ENCODE data around the gene DNMT3A.
A peak's percentile ranks its signal among the peaks of the same experiment; 100 is the strongest.
"Not testable (repeated sequence)": the region's sequence is repeated elsewhere in the genome, so short reads cannot be mapped to it uniquely, and the experiment has no call there.

DNMT3A gene

DNA sequence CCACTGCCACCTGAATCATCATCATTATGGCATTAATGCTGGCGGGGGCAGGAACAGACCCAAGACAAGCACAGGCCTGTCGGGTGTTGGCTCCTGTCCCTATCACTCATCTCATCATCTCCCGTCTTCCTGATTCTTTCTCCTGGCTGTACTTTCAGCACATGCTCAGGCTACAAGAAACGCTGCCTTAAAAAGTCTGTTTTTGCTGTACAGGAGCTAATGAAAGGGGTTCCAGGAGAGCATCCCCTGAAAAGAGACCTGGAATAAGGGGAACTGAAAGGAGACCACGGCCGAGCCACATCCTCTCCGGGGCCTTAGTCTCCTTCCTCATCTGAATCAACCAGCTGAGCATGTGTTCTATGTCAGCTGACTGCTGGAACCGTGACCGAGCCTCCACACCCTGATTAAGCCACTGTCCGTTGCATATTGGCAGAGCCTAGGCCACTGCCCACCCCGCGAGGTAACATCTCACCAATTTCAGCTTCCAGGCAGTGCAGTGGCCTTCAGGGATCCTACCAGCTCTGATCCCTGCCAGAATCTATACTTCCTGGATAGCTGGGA is 62.6 kb downstream of the DNMT3A start:
- Histone ChIP-seq H3K27ac (ENCODE audit: low read depth, low read length) (peak overlapping the region; percentile 29), H3K4me3 (ENCODE audit: low read depth in 1 of 5, low read length in 5 of 5) (peak overlapping the region in 2 of 5 donors; percentile 13 to 19), H3K4me1 (ENCODE audit: control insufficient read depth in 5 of 5, insufficient read depth in 5 of 5, low read length in 5 of 5) (peaks cover 5 to 68% (median 46%) of the 10 kb centered on the region in 5 donors), H3K27me3 (ENCODE audit: control insufficient read depth in 5 of 5, insufficient read depth in 4 of 5, low read length in 5 of 5) (no peaks in the 10 kb centered on the region), H3K36me3 (ENCODE audit: control insufficient read depth in 5 of 5, insufficient read depth in 5 of 5, low read length in 5 of 5) (peaks cover 0 to 34% (median 21%) of the 10 kb centered on the region in 5 donors), H3K9me3 (ENCODE audit: control insufficient read depth in 5 of 5, low read length in 5 of 5) (no peaks in the 10 kb centered on the region), H3K9ac (ENCODE audit: low read length in 5 of 5) (peak overlapping the region in 1 of 5 donors; percentile 14)

GRCh38 chr2:25276569-25277465 is 64.9 kb downstream of the DNMT3A start:
- Histone ChIP-seq H3K27me3 (ENCODE audit: control insufficient read depth in 5 of 5, insufficient read depth in 4 of 5, low read length in 5 of 5) (no peaks in the 10 kb centered on the region), H3K9me3 (ENCODE audit: control insufficient read depth in 5 of 5, low read length in 5 of 5) (no peaks in the 10 kb centered on the region), H3K9ac (ENCODE audit: low read length in 5 of 5) (peak overlapping the region in 3 of 5 donors; percentile 35 to 55 (median 43)), H3K4me3 (ENCODE audit: low read depth in 1 of 5, low read length in 5 of 5) (peak overlapping the region in 3 of 5 donors; percentile 43 to 61 (median 48)), H3K36me3 (ENCODE audit: control insufficient read depth in 5 of 5, insufficient read depth in 5 of 5, low read length in 5 of 5) (peaks cover 0 to 25% (median 13%) of the 10 kb centered on the region in 5 donors), H3K27ac (ENCODE audit: low read depth, low read length) (peak overlapping the region; percentile 88), H3K4me1 (ENCODE audit: control insufficient read depth in 5 of 5, insufficient read depth in 5 of 5, low read length in 5 of 5) (peaks cover 14 to 85% (median 52%) of the 10 kb centered on the region in 5 donors)

- Histone ChIP-seq H3K27me3 (ENCODE audit: control insufficient read depth in 5 of 5, insufficient read depth in 4 of 5, low read length in 5 of 5) (no peaks in the 10 kb centered on the region), H3K36me3 (ENCODE audit: control insufficient read depth in 5 of 5, insufficient read depth in 5 of 5, low read length in 5 of 5) (peaks cover 0 to 16% (median 6%) of the 10 kb centered on the region in 5 donors), H3K27ac (ENCODE audit: low read depth, low read length) (peak overlapping the region; percentile 88), H3K4me3 (ENCODE audit: low read depth in 1 of 5, low read length in 5 of 5) (no peak overlapping the region), H3K9me3 (ENCODE audit: control insufficient read depth in 5 of 5, low read length in 5 of 5) (no peaks in the 10 kb centered on the region), H3K9ac (ENCODE audit: low read length in 5 of 5) (peak overlapping the region in 1 of 5 donors; percentile 58), H3K4me1 (ENCODE audit: control insufficient read depth in 5 of 5, insufficient read depth in 5 of 5, low read length in 5 of 5) (peaks cover 14 to 77% (median 46%) of the 10 kb centered on the region in 5 donors)
Measured at GRCh38 chr2:25275575-25275965, 66.2 kb downstream of the DNMT3A start.

- Histone ChIP-seq H3K27ac (ENCODE audit: low read depth, low read length) (peak overlapping the region; percentile 88), H3K36me3 (ENCODE audit: control insufficient read depth in 5 of 5, insufficient read depth in 5 of 5, low read length in 5 of 5) (peaks cover 0 to 18% (median 9%) of the 10 kb centered on the region in 5 donors), H3K9me3 (ENCODE audit: control insufficient read depth in 5 of 5, low read length in 5 of 5) (no peaks in the 10 kb centered on the region), H3K4me1 (ENCODE audit: control insufficient read depth in 5 of 5, insufficient read depth in 5 of 5, low read length in 5 of 5) (peaks cover 14 to 74% (median 46%) of the 10 kb centered on the region in 5 donors), H3K27me3 (ENCODE audit: control insufficient read depth in 5 of 5, insufficient read depth in 4 of 5, low read length in 5 of 5) (no peaks in the 10 kb centered on the region), H3K4me3 (ENCODE audit: low read depth in 1 of 5, low read length in 5 of 5) (no peak overlapping the region), H3K9ac (ENCODE audit: low read length in 5 of 5) (peak overlapping the region in 1 of 5 donors; percentile 58)
Measured at GRCh38 chr2:25274868-25275574, 66.7 kb downstream of the DNMT3A start.

- H3K9ac ChIP-seq (ENCODE audit: low read length in 5 of 5): peak overlapping the region in 2 of 5 donors; percentile 21 to 50
- H3K4me1 ChIP-seq (ENCODE audit: control insufficient read depth in 5 of 5, insufficient read depth in 5 of 5, low read length in 5 of 5): peaks cover 14 to 67% (median 40%) of the 10 kb centered on the region in 5 donors
- H3K27ac ChIP-seq (ENCODE audit: low read depth, low read length): peak overlapping the region; percentile 88
- no peak overlapping the region for H3K4me3 ChIP-seq (ENCODE audit: low read depth in 1 of 5, low read length in 5 of 5)
- H3K36me3 ChIP-seq (ENCODE audit: control insufficient read depth in 5 of 5, insufficient read depth in 5 of 5, low read length in 5 of 5): peaks cover 0 to 26% (median 16%) of the 10 kb centered on the region in 5 donors
- no peaks in the 10 kb centered on the region for H3K9me3 ChIP-seq (ENCODE audit: control insufficient read depth in 5 of 5, low read length in 5 of 5)
- no peaks in the 10 kb centered on the region for H3K27me3 ChIP-seq (ENCODE audit: control insufficient read depth in 5 of 5, insufficient read depth in 4 of 5, low read length in 5 of 5)
Measured at GRCh38 chr2:25273985-25274535, 67.7 kb downstream of the DNMT3A start.

- peak overlapping the region; percentile 88 for H3K27ac ChIP-seq (ENCODE audit: low read depth, low read length)
- not testable (repeated sequence) for H3K9ac ChIP-seq (ENCODE audit: low read length in 5 of 5); H3K4me3 ChIP-seq (ENCODE audit: low read depth in 1 of 5, low read length in 5 of 5); H3K27me3 ChIP-seq (ENCODE audit: control insufficient read depth in 5 of 5, insufficient read depth in 4 of 5, low read length in 5 of 5); H3K9me3 ChIP-seq (ENCODE audit: control insufficient read depth in 5 of 5, low read length in 5 of 5)
- H3K36me3 ChIP-seq (ENCODE audit: control insufficient read depth in 5 of 5, insufficient read depth in 5 of 5, low read length in 5 of 5): peaks cover 0 to 38% (median 25%) of the 10 kb centered on the region in 5 donors
- H3K4me1 ChIP-seq (ENCODE audit: control insufficient read depth in 5 of 5, insufficient read depth in 5 of 5, low read length in 5 of 5): peaks cover 14 to 58% (median 35%) of the 10 kb centered on the region in 5 donors
Measured at GRCh38 chr2:25272705-25273104, 69.0 kb downstream of the DNMT3A start.

- H3K9ac ChIP-seq (ENCODE audit: low read length in 5 of 5): no peak overlapping the region
- no peak overlapping the region for H3K27ac ChIP-seq (ENCODE audit: low read depth, low read length)
- no peaks in the 10 kb centered on the region for H3K9me3 ChIP-seq (ENCODE audit: control insufficient read depth in 5 of 5, low read length in 5 of 5)
- H3K4me3 ChIP-seq (ENCODE audit: low read depth in 1 of 5, low read length in 5 of 5): no peak overlapping the region
- no peaks in the 10 kb centered on the region for H3K27me3 ChIP-seq (ENCODE audit: control insufficient read depth in 5 of 5, insufficient read depth in 4 of 5, low read length in 5 of 5)
- peaks cover 0 to 47% (median 28%) of the 10 kb centered on the region in 5 donors for H3K36me3 ChIP-seq (ENCODE audit: control insufficient read depth in 5 of 5, insufficient read depth in 5 of 5, low read length in 5 of 5)
- peaks cover 8 to 35% (median 18%) of the 10 kb centered on the region in 5 donors for H3K4me1 ChIP-seq (ENCODE audit: control insufficient read depth in 5 of 5, insufficient read depth in 5 of 5, low read length in 5 of 5)
Measured at GRCh38 chr2:25270061-25270460, 71.7 kb downstream of the DNMT3A start.

DNA sequence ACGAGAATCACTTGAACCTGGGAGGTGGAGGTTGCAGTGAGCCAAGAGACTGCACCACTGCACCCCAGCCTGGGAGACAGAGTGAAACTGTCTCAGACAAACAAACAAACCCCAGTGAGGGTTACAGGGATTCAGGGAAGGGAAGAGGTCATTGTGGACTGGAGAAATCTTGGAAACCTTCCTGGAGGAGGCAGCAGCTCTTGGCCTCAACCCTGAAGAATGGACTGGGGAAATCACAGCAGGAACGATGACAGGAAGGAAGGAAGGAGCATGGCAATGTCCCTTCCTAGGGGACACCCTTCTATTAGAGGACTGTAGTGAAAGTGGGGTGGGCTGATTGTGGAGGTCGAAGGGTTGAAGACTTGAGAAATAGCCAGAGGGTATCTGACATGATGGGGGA is 72.5 kb downstream of the DNMT3A start:
- no peaks in the 10 kb centered on the region for H3K9me3 ChIP-seq (ENCODE audit: control insufficient read depth in 5 of 5, low read length in 5 of 5)
- no peak overlapping the region for H3K4me3 ChIP-seq (ENCODE audit: low read depth in 1 of 5, low read length in 5 of 5)
- no peak overlapping the region for H3K27ac ChIP-seq (ENCODE audit: low read depth, low read length)
- H3K4me1 ChIP-seq (ENCODE audit: control insufficient read depth in 5 of 5, insufficient read depth in 5 of 5, low read length in 5 of 5): peaks cover 8 to 30% (median 16%) of the 10 kb centered on the region in 5 donors
- no peaks in the 10 kb centered on the region for H3K27me3 ChIP-seq (ENCODE audit: control insufficient read depth in 5 of 5, insufficient read depth in 4 of 5, low read length in 5 of 5)
- H3K9ac ChIP-seq (ENCODE audit: low read length in 5 of 5): no peak overlapping the region
- peaks cover 0 to 44% (median 28%) of the 10 kb centered on the region in 5 donors for H3K36me3 ChIP-seq (ENCODE audit: control insufficient read depth in 5 of 5, insufficient read depth in 5 of 5, low read length in 5 of 5)

DNA sequence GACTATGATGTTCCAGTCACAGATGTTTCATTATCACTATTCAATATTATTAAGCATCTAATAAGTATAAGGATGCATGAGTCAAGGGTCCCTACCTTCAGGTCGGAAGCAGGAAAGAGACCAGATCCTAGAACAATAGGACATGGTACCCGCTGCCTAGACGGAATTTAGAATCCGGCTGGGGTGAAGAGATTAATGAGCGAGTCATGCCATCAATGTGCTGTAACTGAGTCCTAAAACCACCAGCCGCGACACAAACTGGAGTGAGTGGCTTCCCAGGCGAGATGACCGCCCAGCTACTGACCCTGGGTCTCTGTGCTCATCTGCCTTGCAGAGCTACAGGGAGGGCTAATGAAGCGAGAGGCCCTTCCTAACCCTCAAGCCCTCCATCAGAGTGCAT is 73.6 kb downstream of the DNMT3A start:
- Histone ChIP-seq H3K27ac (ENCODE audit: low read depth, low read length) (no peak overlapping the region), H3K9me3 (ENCODE audit: control insufficient read depth in 5 of 5, low read length in 5 of 5) (no peaks in the 10 kb centered on the region), H3K4me1 (ENCODE audit: control insufficient read depth in 5 of 5, insufficient read depth in 5 of 5, low read length in 5 of 5) (peaks cover 0 to 26% (median 9%) of the 10 kb centered on the region in 5 donors), H3K9ac (ENCODE audit: low read length in 5 of 5) (peak overlapping the region in 1 of 5 donors; percentile 14), H3K27me3 (ENCODE audit: control insufficient read depth in 5 of 5, insufficient read depth in 4 of 5, low read length in 5 of 5) (no peaks in the 10 kb centered on the region), H3K36me3 (ENCODE audit: control insufficient read depth in 5 of 5, insufficient read depth in 5 of 5, low read length in 5 of 5) (peaks cover 0 to 42% (median 28%) of the 10 kb centered on the region in 5 donors), H3K4me3 (ENCODE audit: low read depth in 1 of 5, low read length in 5 of 5) (no peak overlapping the region)

All from subcutaneous abdominal adipose tissue (tissue), 5 donors.